B cell (primary cell): ENCODE measurements around the gene RPA3. TPM values are rescaled to one million over a fixed set of nuclear protein-coding genes. Genes with fewer than 3 reads are reported as not detected.

Experiments used
- ATAC-seq: fragments of 200-7000 bp; cut with Tn5 transposase; one replicate; pipeline ENCODE4 v1.10.0; 2021; ENCODE audit warnings: low read depth, mild to moderate bottlenecking, moderate number of reproducible peaks, moderate library complexity
- CTCF ChIA-PET: fragments of 350-600 bp; sonication (Branson Sonifier 250); formaldehyde crosslinking; loops from one replicate; lab custom pipeline; 2021; ENCODE audit warnings: antibody characterized with exemption, inconsistent platforms; lab: Charles Lee
- POLR2A ChIA-PET: fragments of 350-600 bp; sonication (Branson Sonifier 250); formaldehyde crosslinking; loops from one replicate; lab custom pipeline; 2021; ENCODE audit warnings: antibody characterized with exemption; lab: Charles Lee
- DNase-seq: peaks from one replicate; pipeline ENCODE4 v3.0.0; 2013
- H2AFZ ChIP-seq: 2 replicates; pipeline ENCODE4 v1.6.1; 2012; ENCODE audit warnings: mild to moderate bottlenecking, low read depth, low read length; ENCODE audit not compliant: insufficient read depth, poor library complexity, severe bottlenecking
- H3K27ac ChIP-seq, 2 donors: 1 replicate in 1 of 2; 2 replicates in 1 of 2; pipeline ENCODE4 v1.5.1; 2012 to 2013; ENCODE audit warnings: low read length in 2 of 2, mild to moderate bottlenecking in 2 of 2, moderate library complexity in 1 of 2
- H3K27me3 ChIP-seq, 4 experiments: fragments of 200-600 bp in 1 of 4; sonication (generic) in 1 of 4; replicated peaks in 1 of 4; 1 replicate in 2 of 4; 2 replicates in 2 of 4; pipeline versions ENCODE4 v1.6.1 to v1.7.0; 2013 to 2016; ENCODE audit warnings: low read length in 3 of 4, mild to moderate bottlenecking in 2 of 4, mixed read lengths in 1 of 4, moderate library complexity in 1 of 4; ENCODE audit not compliant: insufficient read depth in 4 of 4, control insufficient read depth in 3 of 4; ENCODE audit errors: control extremely low read depth in 1 of 4
- H3K36me3 ChIP-seq, 2 experiments: replicated peaks in 1 of 2; 1 replicate in 1 of 2; 2 replicates in 1 of 2; pipeline versions ENCODE4 v1.6.1 to v1.7.1; 2013; ENCODE audit warnings: low read length in 1 of 2; ENCODE audit not compliant: insufficient read depth in 2 of 2, control insufficient read depth in 1 of 2; ENCODE audit errors: control extremely low read depth in 1 of 2, extremely low read depth in 1 of 2
- H3K4me1 ChIP-seq, 2 donors: fragments of 200-600 bp in 1 of 2; sonication (generic) in 1 of 2; 1 replicate in 1 of 2; 2 replicates in 1 of 2; pipeline versions ENCODE4 v1.5.1 to v1.6.1; 2013 to 2017; ENCODE audit warnings: low read length in 2 of 2; ENCODE audit not compliant: control insufficient read depth in 2 of 2, insufficient read depth in 2 of 2
- H3K4me2 ChIP-seq: replicated peaks from 2 replicates; pipeline ENCODE3; 2012; ENCODE audit warnings: mild to moderate bottlenecking, low read depth, low read length; ENCODE audit not compliant: poor library complexity, severe bottlenecking
- H3K4me3 ChIP-seq, 5 experiments: fragments of 200-600 bp in 1 of 5; sonication (generic) in 1 of 5; 1 replicate in 3 of 5; 2 replicates in 2 of 5; pipeline versions ENCODE4 v1.5.1 to v1.7.0; 2011 to 2016; ENCODE audit warnings: low read length in 4 of 5, mild to moderate bottlenecking in 4 of 5, low read depth in 2 of 5, control low read depth in 1 of 5, moderate library complexity in 1 of 5; ENCODE audit not compliant: insufficient read depth in 1 of 5; ENCODE audit errors: control extremely low read depth in 1 of 5, extremely low read depth in 1 of 5
- H3K79me2 ChIP-seq: fragments of 200-600 bp; sonication (generic); one replicate; pipeline ENCODE4 v1.6.0; 2016; ENCODE audit warnings: low read length; ENCODE audit not compliant: control insufficient read depth, insufficient read depth
- H3K9ac ChIP-seq: fragments of 200-600 bp; sonication (generic); 2 replicates; pipeline ENCODE4 v1.6.1; 2017; ENCODE audit warnings: mild to moderate bottlenecking, low read length, moderate library complexity
- H3K9me3 ChIP-seq, 3 donors: one replicate each; pipeline versions ENCODE4 v1.6.1 to v1.7.1; 2013; ENCODE audit warnings: low read length in 2 of 3; ENCODE audit not compliant: control insufficient read depth in 2 of 3, insufficient read depth in 1 of 3; ENCODE audit errors: control extremely low read depth in 1 of 3
- H4K20me1 ChIP-seq: 2 replicates; pipeline ENCODE4 v1.6.0; 2012; ENCODE audit warnings: mild to moderate bottlenecking, low read length; ENCODE audit not compliant: insufficient read depth, control insufficient read depth, poor library complexity, severe bottlenecking
- H3K27ac Mint-ChIP-seq: one replicate; pipeline ENCODE4 v1.8.0; 2021; ENCODE audit warnings: mixed read lengths
- H3K27me3 Mint-ChIP-seq: one replicate; pipeline ENCODE4 v1.8.0; 2021; ENCODE audit warnings: mixed read lengths
- H3K4me1 Mint-ChIP-seq: one replicate; pipeline ENCODE4 v1.8.0; 2021; ENCODE audit warnings: mixed read lengths
- H3K4me3 Mint-ChIP-seq: one replicate; pipeline ENCODE4 v1.8.0; 2021; ENCODE audit warnings: mixed read lengths
- H3K9me3 Mint-ChIP-seq: one replicate; pipeline ENCODE4 v1.8.0; 2022; ENCODE audit warnings: mixed read lengths; ENCODE audit not compliant: insufficient read depth
- EZH2 ChIP-seq: IDR thresholded peaks from 2 replicates; pipeline ENCODE4 v1.6.1; 2012; ENCODE audit warnings: borderline replicate concordance, low read depth, mild to moderate bottlenecking, moderate library complexity, low read length; ENCODE audit not compliant: insufficient read depth, poor library complexity, severe bottlenecking
- WGBS: methylation state at CpG from one replicate; pipeline ENCODE4 v1.1.5; 2013; ENCODE audit warnings: missing lambda C conversion rate; ENCODE audit not compliant: insufficient coverage; 5-methylcytosine and 5-hydroxymethylcytosine counted together
- intact Hi-C: fragments of 100-400 bp; cut with micrococcal nuclease; formaldehyde crosslinking; loops from one replicate; pipeline ENCODE4 v1.10.0; 2022
- polyA plus RNA-seq: library from polyadenylated mRNA; depleted of rRNA; stranded (reverse); fragments of >200 nt; gene quantifications from 2 replicates; pipeline ENCODE4 v1.2.3, GENCODE V29; 2012
- total RNA-seq, 2 donors: library from RNA; stranded (reverse); fragments of 120-200 nt in 1 of 2; gene quantifications; 1 replicate in 1 of 2; 2 replicates in 1 of 2; pipeline versions ENCODE4 v1.2.3 to v1.2.4, GENCODE V29; 2013 to 2022
- TF ChIP-seq, protein P1 (sequence below): fragments of 200-600 bp; IDR thresholded peaks from one replicate; pipeline ENCODE4 v1.8.0; 2022; ENCODE audit warnings: antibody characterized with exemption, mild to moderate bottlenecking

The RPA3 gene
- total and polyA plus RNA-seq, 2 donors (not counting 1 experiment from before 2014, with no cell fraction given), result 25.6 to 49.3 TPM

DNA sequence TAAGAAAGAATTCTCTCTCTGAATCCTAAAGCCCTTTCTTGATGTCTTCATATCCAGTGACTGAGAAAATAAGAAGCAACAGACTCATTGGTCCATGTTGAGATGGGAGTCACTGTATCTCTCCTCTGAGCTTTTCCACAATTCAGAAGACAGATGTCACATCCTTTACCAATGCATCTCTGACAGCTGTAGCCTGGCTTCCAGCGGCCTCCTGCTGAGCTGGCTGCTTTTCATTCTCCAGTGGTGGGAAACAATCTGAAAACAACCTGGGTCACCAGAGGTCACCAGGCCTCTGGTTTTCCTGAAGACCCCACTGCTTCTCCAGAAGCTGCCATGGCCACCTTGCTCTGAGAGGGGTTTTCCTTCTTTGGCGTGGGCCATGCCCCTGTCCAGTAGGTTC is 18.3 kb upstream of the RPA3 start:
- H3K4me1 Mint-ChIP-seq, result peaks cover 12% of the 10 kb centered on the region
- WGBS, result 100% methylated on average over 1 of the region's 2 CpGs
- H3K9ac ChIP-seq, result no peak overlapping the region

DNA sequence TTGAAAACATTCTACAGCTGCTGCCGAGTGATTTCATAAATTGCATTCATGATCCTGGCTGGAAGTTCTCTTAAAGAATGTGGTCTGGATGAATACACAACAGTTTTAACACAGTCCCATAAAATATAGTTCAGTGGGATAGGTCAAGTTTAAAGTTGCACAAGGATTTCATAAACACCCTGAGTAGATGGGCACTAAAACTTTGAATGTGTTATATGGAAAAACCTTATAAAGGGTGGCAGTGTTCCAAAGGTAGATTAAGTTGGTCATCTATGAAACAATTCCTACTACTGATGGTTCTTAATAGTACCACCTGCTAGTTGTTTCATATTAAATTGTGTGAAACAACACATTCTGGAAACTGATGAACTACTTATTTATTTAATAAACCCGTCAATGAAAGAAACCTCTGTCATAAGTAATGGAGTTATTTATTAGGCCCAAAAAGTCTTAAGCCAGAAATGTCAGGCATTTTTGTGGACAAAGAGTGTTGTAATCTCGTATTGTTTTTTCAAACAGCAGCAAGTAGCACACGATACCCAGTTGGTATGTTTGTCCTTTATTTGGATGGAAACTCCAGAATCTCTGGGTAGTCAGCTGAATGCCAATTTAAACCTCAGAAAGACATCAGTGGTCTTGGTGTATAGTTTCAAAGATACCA is 14.3 kb upstream of the RPA3 start:
- 95% methylated on average over 2 of the region's 4 CpGs for WGBS
- CTCF ChIA-PET, result no interaction called here
- Histone ChIP-seq H3K79me2 (no peaks in the 10 kb centered on the region), H3K4me3 (no peak overlapping the region), H2AFZ (no peak overlapping the region), H3K9ac (no peak overlapping the region), H3K9me3 (no peaks in the 10 kb centered on the region), H3K27ac (no peak overlapping the region), H3K4me2 (no peak overlapping the region), H4K20me1 (no peaks in the 10 kb centered on the region), H3K36me3 (no peaks in the 10 kb centered on the region), H3K4me1 (no peaks in the 10 kb centered on the region), H3K27me3 (no peaks in the 10 kb centered on the region)
- POLR2A ChIA-PET, result no interaction called here
- no peak overlapping the region for H3K4me3 Mint-ChIP-seq
- H3K27me3 Mint-ChIP-seq, result no peaks in the 10 kb centered on the region
- TF ChIP-seq, protein P1, sequence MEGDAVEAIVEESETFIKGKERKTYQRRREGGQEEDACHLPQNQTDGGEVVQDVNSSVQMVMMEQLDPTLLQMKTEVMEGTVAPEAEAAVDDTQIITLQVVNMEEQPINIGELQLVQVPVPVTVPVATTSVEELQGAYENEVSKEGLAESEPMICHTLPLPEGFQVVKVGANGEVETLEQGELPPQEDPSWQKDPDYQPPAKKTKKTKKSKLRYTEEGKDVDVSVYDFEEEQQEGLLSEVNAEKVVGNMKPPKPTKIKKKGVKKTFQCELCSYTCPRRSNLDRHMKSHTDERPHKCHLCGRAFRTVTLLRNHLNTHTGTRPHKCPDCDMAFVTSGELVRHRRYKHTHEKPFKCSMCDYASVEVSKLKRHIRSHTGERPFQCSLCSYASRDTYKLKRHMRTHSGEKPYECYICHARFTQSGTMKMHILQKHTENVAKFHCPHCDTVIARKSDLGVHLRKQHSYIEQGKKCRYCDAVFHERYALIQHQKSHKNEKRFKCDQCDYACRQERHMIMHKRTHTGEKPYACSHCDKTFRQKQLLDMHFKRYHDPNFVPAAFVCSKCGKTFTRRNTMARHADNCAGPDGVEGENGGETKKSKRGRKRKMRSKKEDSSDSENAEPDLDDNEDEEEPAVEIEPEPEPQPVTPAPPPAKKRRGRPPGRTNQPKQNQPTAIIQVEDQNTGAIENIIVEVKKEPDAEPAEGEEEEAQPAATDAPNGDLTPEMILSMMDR, result no peak
- no peak for TF ChIP-seq EZH2
- peaks cover 2% of the 10 kb centered on the region for H3K4me1 Mint-ChIP-seq
- ATAC-seq (no peak), DNase-seq (no peak)
- intact Hi-C loops, result no loop called here
- no peaks in the 10 kb centered on the region for H3K9me3 Mint-ChIP-seq
- peak overlapping the region; percentile 20 for H3K27ac Mint-ChIP-seq

More for the DNA sequence above, 18.3 kb upstream of the RPA3 start:
- Histone ChIP-seq H3K27me3 (no peaks in the 10 kb centered on the region), H2AFZ (no peak overlapping the region), H4K20me1 (no peaks in the 10 kb centered on the region), H3K9me3 (no peaks in the 10 kb centered on the region), H3K79me2 (no peaks in the 10 kb centered on the region), H3K4me1 (no peaks in the 10 kb centered on the region), H3K4me2 (no peak overlapping the region), H3K36me3 (no peaks in the 10 kb centered on the region), H3K4me3 (no peak overlapping the region), H3K27ac (no peak overlapping the region)
- no peak overlapping the region for H3K27ac Mint-ChIP-seq
- ATAC-seq (no peak), DNase-seq (no peak)
- ChIA-PET CTCF (no interaction called here), POLR2A (no interaction called here)
- TF ChIP-seq, protein P1, result no peak
- no peak for TF ChIP-seq EZH2
- no peak overlapping the region for H3K4me3 Mint-ChIP-seq
- intact Hi-C loops, result no loop called here
- H3K27me3 Mint-ChIP-seq, result no peaks in the 10 kb centered on the region
- no peaks in the 10 kb centered on the region for H3K9me3 Mint-ChIP-seq
